DMS 273 treated with DMSO at 0.1 percent for 48 hours (cell line): ENCODE results near the gene EN2.

Experiments
- DNase-seq: peaks from one replicate; lab custom pipeline; 2025; lab: John Stamatoyannopoulos, UW

The EN2 gene

GRCh38 chr7:155458111-155458877 lies at the start of gene EN2:
Gene EN2 (plus strand): TSS chr7:155458129. CDS start chr7:155458378, 249 bp downstream.
- DNase-seq, result no peak

DNA sequence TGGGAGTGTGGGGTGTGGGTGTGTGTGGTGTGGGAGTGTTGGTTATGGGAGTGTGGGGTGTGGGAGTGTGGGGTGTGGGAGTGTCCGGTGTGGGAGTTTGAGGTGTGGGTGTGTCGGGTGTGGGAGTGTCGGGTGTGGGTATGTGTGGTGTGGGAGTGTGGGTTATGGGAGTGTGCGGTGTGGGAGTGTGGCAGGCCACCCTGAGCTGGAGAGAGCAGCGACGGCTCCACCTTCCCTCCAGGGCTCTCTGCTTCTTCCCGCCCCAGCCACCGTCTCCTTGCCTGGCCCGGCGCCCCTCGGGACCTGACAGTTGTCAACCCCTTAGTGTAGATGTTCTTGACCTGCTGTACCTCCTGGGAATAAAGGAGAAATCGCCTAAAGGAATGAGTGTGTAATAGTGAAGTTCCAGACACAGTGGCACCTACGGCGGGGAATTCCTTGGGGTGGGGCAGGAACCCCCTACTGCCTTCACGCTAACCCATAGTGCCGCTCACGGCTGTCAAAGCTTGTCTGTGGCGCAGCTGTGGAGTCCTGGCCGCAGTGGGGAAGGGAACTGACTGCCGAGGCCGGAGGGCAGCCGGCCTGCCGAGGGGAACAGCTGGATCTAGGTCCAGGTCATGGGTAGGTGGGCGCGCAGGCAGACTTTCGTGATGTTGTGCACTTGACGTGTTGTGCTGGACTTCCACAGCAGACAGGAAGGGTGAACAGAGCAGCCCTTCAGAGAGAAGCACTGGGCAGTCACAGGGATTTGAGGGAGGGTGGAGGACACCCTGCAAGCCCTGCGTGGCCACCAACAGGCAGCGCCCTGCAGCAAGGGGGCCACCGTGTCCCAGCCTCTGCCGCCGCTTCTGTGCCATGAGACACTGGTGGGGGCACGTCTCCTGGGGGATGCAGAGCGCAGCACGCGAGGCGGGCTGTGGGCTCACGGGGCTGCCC lies 49.0 kb upstream of the EN2 start:
- no peak for DNase-seq

GRCh38 chr7:155409980-155410379 lies 47.9 kb upstream of the EN2 start:
- no peak for DNase-seq

GRCh38 chr7:155410431-155410830 lies 47.5 kb upstream of the EN2 start:
- no peak for DNase-seq

DNA sequence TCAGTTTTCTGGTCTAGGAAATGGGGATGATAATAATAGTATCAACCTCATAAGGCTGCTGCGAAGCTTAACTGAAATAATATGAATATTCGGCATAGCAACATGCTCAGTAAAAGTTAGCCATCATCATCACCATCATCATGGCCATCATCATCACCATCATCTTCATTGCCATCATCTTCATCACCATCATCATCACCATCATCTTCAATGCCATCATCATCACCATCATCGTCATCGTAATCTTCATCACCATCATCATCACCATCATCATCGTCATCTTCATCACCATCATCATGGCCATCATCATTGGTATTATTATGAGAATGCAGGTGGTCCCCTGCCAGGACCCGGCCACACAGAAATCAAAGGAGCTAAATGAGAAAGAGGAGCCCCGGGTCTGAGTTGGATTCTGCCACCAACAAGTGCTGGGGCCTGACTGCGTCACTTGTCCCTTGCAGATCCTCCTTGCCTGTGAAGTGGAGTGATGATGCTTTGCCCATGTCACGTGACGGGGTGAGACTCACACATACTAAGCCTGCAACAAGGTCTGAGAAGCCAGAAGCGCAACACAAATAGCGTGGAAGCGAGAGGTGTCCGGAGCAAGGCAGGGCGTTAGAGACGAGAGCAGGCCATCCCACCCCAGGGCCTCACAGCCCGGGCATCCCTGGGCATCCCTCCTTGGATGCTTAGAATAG lies 46.1 kb upstream of the EN2 start:
- no peak for DNase-seq

GRCh38 chr7:155412416-155413253 lies 45.3 kb upstream of the EN2 start:
- DNase-seq, result no peak

GRCh38 chr7:155414547-155415492 lies 43.1 kb upstream of the EN2 start:
- no peak for DNase-seq

GRCh38 chr7:155416646-155417380 lies 41.1 kb upstream of the EN2 start:
- DNase-seq, result no peak

- no peak for DNase-seq
These were observed 39.6 kb upstream of the EN2 start for GRCh38 chr7:155418304-155418703.

DNA sequence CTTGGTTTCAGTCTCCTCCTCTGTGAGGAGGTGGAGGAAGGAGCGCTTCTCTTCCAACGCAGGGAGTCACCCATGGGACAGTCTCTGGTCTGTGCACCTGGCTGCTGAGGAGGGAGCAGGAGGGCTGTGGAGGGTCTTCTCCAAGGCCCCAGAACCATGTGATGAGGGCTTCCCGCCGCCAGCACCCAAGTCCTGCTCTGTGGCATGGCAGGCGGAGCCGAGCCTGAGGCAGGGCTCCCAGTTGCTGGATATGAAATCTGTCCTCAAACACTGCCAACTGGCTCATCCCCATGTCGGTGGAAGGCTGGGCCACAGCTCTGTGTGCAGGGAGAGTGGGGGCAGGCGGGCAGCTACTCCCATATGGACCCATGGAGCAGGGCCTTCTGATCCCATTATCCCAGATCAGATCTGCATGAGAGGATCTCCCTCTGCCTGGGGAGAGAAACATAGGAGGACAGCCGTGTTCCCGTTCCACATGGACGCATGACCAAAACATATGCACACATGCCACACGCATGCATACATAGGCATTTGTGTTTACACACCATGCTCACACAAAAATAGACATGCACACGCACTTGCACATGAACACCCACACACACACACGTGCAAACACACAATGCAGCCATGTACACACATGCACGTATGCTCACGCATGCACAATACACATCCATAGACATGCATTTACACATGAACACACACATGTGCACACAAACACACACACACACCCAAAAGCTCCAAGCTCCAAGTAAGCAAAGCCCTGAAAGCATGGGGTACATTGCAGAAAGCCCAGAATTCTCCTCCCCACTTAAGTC lies 38.8 kb upstream of the EN2 start:
- DNase-seq, result no peak

GRCh38 chr7:155420116-155420515 lies 37.8 kb upstream of the EN2 start:
- DNase-seq, result no peak

GRCh38 chr7:155422151-155422550 lies 35.8 kb upstream of the EN2 start:
- no peak for DNase-seq

DNA sequence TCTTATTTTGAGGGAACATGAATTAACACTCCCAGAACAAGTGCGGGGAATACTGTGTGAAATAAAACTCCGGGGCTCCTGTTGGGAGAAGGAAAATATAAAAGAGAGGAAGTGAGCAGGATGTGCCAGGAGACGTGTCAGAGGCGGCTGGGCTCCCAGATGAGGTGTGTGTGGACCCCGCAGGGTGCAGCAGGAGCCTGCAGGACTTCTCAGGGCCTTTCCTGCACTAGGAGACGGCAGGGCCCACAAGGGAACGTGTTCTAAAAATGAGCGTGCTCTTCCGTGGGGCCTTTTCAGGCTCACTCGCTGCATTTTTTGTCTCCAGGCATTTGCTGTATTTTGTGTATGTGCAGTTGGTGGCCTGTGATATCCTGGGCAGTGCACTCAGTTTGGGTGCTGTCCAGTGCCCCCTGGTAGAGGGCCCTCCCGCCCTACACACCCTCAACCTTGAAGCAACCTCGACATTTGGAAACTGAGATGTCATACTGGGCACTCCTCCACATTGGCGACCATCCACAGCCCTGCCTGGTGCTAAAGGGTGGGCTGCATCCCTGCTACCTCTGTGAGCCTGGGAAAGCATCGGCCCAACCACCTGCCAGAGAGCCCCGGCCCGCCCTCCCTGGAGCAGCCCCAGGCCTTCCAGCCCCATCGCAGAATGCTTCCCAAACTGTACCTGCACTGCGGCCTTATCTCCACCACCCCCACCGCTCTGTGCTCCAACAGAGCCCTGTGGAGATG lies 35.2 kb upstream of the EN2 start:
- DNase-seq, result no peak

DNA sequence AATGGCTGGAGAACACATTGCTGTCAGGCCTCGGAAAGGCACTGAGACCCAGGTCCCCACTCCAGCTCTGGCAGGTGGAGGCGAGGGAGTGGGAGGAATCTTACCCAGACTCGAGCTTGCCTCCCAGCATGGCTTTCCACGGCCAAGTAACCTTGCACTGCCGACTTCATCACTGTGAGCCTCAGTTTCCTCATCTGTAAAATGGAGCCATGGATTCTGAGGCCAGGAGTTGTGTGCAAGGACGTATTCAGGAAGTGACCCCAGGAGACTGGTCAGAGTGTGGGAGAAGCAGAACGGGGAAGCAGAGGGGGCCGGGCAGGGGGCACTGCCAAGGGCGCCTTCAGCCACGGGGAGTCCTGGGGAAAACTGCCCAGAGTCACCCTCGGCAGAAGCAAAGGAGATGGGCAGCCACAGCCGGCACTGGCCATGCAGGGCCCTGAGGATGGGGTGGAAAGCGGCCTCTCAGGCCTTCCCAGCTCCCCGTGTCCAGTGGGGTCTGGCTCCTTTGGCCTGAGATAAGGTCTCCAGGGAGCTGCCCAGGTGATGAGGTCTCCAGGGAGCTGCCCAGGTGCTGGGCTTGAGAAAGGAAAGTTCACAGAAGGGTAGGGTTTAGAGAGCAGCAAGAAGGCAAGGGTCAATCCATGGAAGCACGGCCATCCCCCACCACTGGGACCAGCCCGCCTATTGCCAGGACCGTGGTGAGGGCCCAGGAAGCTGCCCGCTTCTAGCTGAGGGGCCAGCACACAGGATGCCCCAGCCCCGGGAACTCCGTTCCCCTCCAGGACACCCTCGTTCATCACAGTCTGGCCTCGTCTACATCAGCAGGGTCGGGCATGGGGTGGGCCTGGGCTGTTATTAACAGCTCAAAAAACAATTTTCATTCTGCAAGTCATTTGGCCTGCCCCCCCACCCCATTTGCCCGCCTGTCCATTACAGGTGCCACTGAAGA lies 34.3 kb upstream of the EN2 start:
- DNase-seq, result no peak

- DNase-seq, result no peak
These were observed 33.5 kb upstream of the EN2 start for GRCh38 chr7:155424301-155425010.

GRCh38 chr7:155425011-155425340 lies 33.0 kb upstream of the EN2 start:
- no peak for DNase-seq
